ENCODE results near the gene ABCC4. TPM values are rescaled to one million over a fixed set of nuclear protein-coding genes. Genes with fewer than 3 reads are reported as not detected.

ABCC4 gene
- total and polyA plus RNA-seq, 2 donors (not counting 1 experiment from before 2014, with no cell fraction given) = 35.2 to 98.8 TPM

DNA sequence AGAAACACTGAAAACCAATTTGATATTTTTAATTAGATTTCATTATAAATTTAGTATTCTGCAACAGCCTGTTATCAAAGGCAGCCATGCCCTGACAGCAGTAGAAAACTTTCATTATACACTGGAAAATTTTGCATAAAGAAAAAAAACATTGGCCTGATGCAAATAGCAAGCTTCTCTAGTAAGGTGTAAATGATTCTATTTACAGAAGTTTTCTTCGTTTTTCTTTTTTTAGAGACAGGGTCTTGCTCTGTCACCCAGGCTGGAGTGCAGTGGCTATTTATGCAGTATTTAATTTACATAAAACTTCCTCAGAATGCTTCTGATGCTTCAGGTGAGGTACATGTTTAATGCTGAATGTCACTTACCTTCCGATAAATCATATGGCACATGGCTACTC lies 67.0 kb downstream of the ABCC4 start:
- no peak for TF ChIP-seq CTCF (conservative IDR thresholded peaks at IDR 0.05 in 1 of 2, IDR thresholded peaks at IDR 0.05 in 1 of 2; ENCODE audit: low read depth in 1 of 2, low read length in 2 of 2)
- TF ChIP-seq EZH2 (IDR thresholded peaks at IDR 0.05; ENCODE audit: low read length, missing control alignments) = no peak
- Histone ChIP-seq H3K79me2 (ENCODE audit: control insufficient read depth, insufficient read depth, low read length) (peaks cover 4% of the 10 kb centered on the region), H3K27ac (ENCODE audit: insufficient read depth, low read length) (no peak overlapping the region), H2AFZ (ENCODE audit: low read length) (no peak overlapping the region), H3K4me3 (replicated peaks in 1 of 4; ENCODE audit: control extremely low read depth in 1 of 4, insufficient read depth in 1 of 4, low read depth in 3 of 4, low read length in 4 of 4) (no peak overlapping the region), H3K27me3 (ENCODE audit: control insufficient read depth, insufficient read depth, low read length) (no peaks in the 10 kb centered on the region), H3K4me1 (ENCODE audit: control insufficient read depth, extremely low read depth, insufficient read depth, low read length) (peaks cover 4% of the 10 kb centered on the region), H3K9ac (ENCODE audit: insufficient read depth, low read length) (no peak overlapping the region), H3K9me3 (ENCODE audit: control insufficient read depth, insufficient read depth, low read depth, low read length) (no peaks in the 10 kb centered on the region), H4K20me1 (ENCODE audit: control insufficient read depth, extremely low read depth, insufficient read depth, low read length) (no peaks in the 10 kb centered on the region), H3K36me3 (ENCODE audit: control insufficient read depth, insufficient read depth, low read length) (no peaks in the 10 kb centered on the region), H3K4me2 (ENCODE audit: extremely low read depth, insufficient read depth, low read length) (no peak overlapping the region)
- no peak for DNase-seq (ENCODE audit: low read depth in 2 of 2)

- H3K27ac ChIP-seq (ENCODE audit: insufficient read depth, low read length) = no peak overlapping the region
- TF ChIP-seq EZH2 (IDR thresholded peaks at IDR 0.05; ENCODE audit: low read length, missing control alignments) (no peak), CTCF (conservative IDR thresholded peaks at IDR 0.05 in 1 of 2, IDR thresholded peaks at IDR 0.05 in 1 of 2; ENCODE audit: low read depth in 1 of 2, low read length in 2 of 2) (no peak)
Measured at GRCh38 chr13:95233026-95233635, 68.1 kb downstream of the ABCC4 start.

GRCh38 chr13:95231393-95231792 lies 69.9 kb downstream of the ABCC4 start:
- H3K79me2 ChIP-seq (ENCODE audit: control insufficient read depth, insufficient read depth, low read length) = peaks cover 2% of the 10 kb centered on the region
- H4K20me1 ChIP-seq (ENCODE audit: control insufficient read depth, extremely low read depth, insufficient read depth, low read length) = no peaks in the 10 kb centered on the region
- H3K36me3 ChIP-seq (ENCODE audit: control insufficient read depth, insufficient read depth, low read length) = peaks cover 2% of the 10 kb centered on the region
- H3K27me3 ChIP-seq (ENCODE audit: control insufficient read depth, insufficient read depth, low read length) = no peaks in the 10 kb centered on the region
- no peaks in the 10 kb centered on the region for H3K4me1 ChIP-seq (ENCODE audit: control insufficient read depth, extremely low read depth, insufficient read depth, low read length)
- no peak overlapping the region for H3K27ac ChIP-seq (ENCODE audit: insufficient read depth, low read length)
- H3K9ac ChIP-seq (ENCODE audit: insufficient read depth, low read length) = no peak overlapping the region
- H3K9me3 ChIP-seq (ENCODE audit: control insufficient read depth, insufficient read depth, low read depth, low read length) = no peaks in the 10 kb centered on the region
- H3K4me3 ChIP-seq (replicated peaks in 1 of 4; ENCODE audit: control extremely low read depth in 1 of 4, insufficient read depth in 1 of 4, low read depth in 3 of 4, low read length in 4 of 4) = no peak overlapping the region
- DNase-seq (ENCODE audit: low read depth in 2 of 2) = no peak
- H3K4me2 ChIP-seq (ENCODE audit: extremely low read depth, insufficient read depth, low read length) = no peak overlapping the region
- no peak overlapping the region for H2AFZ ChIP-seq (ENCODE audit: low read length)
- TF ChIP-seq CTCF (conservative IDR thresholded peaks at IDR 0.05 in 1 of 2, IDR thresholded peaks at IDR 0.05 in 1 of 2; ENCODE audit: low read depth in 1 of 2, low read length in 2 of 2) = no peak
- TF ChIP-seq EZH2 (IDR thresholded peaks at IDR 0.05; ENCODE audit: low read length, missing control alignments) = no peak

More at GRCh38 chr13:95233026-95233635, 68.1 kb downstream of the ABCC4 start:
- H3K79me2 ChIP-seq (ENCODE audit: control insufficient read depth, insufficient read depth, low read length) = peaks cover 4% of the 10 kb centered on the region
- H3K4me3 ChIP-seq (replicated peaks in 1 of 4; ENCODE audit: control extremely low read depth in 1 of 4, insufficient read depth in 1 of 4, low read depth in 3 of 4, low read length in 4 of 4) = no peak overlapping the region
- DNase-seq (ENCODE audit: low read depth in 2 of 2) = no peak
- H4K20me1 ChIP-seq (ENCODE audit: control insufficient read depth, extremely low read depth, insufficient read depth, low read length) = no peaks in the 10 kb centered on the region
- no peaks in the 10 kb centered on the region for H3K4me1 ChIP-seq (ENCODE audit: control insufficient read depth, extremely low read depth, insufficient read depth, low read length)
- H2AFZ ChIP-seq (ENCODE audit: low read length) = no peak overlapping the region
- H3K9ac ChIP-seq (ENCODE audit: insufficient read depth, low read length) = no peak overlapping the region
- H3K36me3 ChIP-seq (ENCODE audit: control insufficient read depth, insufficient read depth, low read length) = peaks cover 2% of the 10 kb centered on the region
- no peaks in the 10 kb centered on the region for H3K27me3 ChIP-seq (ENCODE audit: control insufficient read depth, insufficient read depth, low read length)
- H3K4me2 ChIP-seq (ENCODE audit: extremely low read depth, insufficient read depth, low read length) = no peak overlapping the region
- no peaks in the 10 kb centered on the region for H3K9me3 ChIP-seq (ENCODE audit: control insufficient read depth, insufficient read depth, low read depth, low read length)
